SH-SY5Y (cell line): Measurements from ENCODE around the gene B3GAT1.

ENCODE experiments used
- GATA2 ChIP-seq: IDR thresholded peaks from 2 replicates; pipeline ENCODE4 v1.6.1; 2011; ENCODE audit warnings: mild to moderate bottlenecking, low read depth, low read length
- GATA3 ChIP-seq: IDR thresholded peaks from 2 replicates; pipeline ENCODE4 v1.6.1; 2011; ENCODE audit warnings: low read depth, mild to moderate bottlenecking, low read length, moderate library complexity

Gene B3GAT1

GRCh38 chr11:134365011-134365925 is 46.8 kb downstream of the B3GAT1 start:
- TF ChIP-seq GATA2: no peak
- TF ChIP-seq GATA3: no peak

DNA sequence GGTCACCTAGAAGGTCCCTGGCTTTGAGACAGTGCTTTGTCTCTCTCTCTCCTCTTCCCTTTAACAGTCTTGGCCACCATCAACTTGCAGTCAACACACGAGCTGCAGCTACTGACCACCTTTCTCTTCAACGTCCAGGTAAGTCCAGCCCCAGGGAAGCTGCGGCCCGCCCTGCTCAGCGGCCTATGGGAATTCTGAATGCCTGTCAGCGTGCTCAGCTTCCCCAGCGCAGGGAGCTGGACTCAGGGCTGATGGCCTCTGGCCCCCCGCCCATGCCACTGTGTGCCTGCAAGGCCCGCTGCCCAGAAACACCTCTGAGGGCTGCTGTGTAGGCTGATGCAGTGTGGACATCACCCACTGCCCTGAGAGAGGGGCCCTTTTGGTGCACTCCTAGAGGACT is 47.8 kb downstream of the B3GAT1 start:
- TF ChIP-seq GATA2: no peak

DNA sequence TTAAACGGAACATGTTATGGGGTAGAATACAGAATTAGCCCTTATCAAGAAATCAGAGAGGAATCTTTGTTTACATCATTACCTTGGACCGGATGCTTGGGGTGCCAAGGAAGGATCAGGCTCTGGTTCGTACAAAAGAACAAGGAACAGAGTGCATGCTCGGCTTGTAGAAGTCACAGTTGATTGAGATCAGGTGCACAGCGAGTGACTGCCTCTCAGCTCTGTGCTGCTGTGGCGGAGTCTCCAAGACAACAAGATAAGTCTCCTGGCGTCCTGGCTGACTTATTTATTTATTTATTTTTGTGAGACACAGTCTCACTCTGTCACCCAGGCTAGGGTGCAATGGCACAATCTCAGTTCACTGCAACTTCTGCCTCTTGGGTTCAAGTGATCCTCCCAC is 48.5 kb downstream of the B3GAT1 start:
- no peak for TF ChIP-seq GATA2
- TF ChIP-seq GATA3: no peak

DNA sequence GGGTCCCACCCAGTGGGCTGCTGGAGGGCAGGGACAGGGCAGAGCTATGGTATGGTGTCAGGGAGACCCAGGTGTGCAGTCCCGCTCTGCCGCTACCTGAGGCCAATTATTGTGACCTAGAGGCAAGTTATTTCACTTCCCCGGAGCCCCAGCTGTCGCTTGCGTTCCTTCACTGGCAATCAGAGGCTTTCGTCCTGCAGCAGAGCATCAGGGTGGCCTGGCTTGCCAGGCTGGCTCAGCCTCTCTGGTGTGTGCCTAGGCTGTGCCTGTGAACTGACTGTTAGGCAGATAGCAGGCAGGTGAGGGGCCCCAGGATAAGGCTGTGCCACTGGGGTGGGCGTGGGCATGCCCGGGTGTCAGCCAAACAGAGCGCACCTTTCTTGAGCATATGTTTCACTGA is 48.9 kb downstream of the B3GAT1 start:
- TF ChIP-seq GATA3: no peak
- TF ChIP-seq GATA2: no peak

GRCh38 chr11:134362192-134362901 is 49.7 kb downstream of the B3GAT1 start:
- no peak for TF ChIP-seq GATA2
- no peak for TF ChIP-seq GATA3

DNA sequence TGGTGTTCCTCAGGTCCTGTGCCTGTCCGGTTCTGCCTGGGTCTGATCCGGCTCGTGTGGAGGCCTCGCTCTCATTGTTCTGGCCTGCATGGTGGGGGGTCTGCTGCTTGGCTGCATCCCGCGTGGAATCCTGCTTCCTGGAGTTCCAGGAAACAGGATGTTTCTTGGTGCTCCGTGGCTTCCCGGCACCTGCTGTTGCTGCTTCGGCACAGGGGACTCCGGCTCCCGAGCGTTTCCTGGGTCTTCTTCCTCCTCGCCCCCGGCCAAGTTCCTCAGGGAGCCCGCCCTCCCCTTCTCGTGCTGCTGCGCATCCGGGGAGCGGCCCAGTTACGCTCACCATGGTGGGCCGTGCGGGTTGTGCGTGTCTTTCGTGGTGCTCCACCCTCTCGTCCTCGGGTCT is 50.4 kb downstream of the B3GAT1 start:
- TF ChIP-seq GATA3 (no peak), GATA2 (no peak)

DNA sequence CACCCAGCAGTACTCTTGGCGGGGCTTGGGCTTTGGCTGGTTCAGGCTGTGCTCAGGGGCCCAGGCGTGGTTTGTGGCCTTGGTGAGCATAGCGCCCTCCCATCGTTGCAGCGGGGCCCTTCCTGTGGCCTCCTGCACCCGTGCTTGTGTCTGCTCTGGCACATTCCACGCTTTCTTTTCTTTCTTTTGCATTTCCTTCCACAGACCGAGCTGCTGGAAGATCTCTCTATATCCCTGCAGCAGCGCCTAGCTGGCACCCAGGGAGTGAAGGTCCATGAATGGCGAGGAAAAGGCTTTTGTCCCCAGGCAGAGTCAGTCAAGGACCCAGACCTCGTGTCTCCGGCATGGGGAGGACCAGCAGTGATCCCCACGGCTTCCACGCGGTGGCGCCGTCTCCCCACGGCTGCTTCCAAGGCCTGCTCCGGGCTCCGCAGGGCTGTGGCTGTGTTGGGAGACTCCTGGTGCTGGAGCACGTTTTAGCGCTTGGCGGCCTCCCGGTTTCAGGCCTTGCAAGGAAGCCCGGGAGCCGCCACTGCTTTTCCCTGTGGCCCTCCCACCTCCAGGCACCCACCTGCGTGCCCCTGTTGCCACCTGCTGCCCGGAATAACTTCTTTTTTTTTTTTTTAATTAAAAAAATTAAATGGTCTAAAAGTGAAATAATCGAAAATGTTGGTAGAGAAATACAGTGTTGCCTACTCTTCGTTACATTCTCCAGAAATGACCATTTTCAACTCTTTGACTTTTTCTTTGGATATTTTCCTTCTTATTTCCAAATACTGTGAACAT is 51.8 kb downstream of the B3GAT1 start:
- TF ChIP-seq GATA3 (no peak), GATA2 (no peak)

DNA sequence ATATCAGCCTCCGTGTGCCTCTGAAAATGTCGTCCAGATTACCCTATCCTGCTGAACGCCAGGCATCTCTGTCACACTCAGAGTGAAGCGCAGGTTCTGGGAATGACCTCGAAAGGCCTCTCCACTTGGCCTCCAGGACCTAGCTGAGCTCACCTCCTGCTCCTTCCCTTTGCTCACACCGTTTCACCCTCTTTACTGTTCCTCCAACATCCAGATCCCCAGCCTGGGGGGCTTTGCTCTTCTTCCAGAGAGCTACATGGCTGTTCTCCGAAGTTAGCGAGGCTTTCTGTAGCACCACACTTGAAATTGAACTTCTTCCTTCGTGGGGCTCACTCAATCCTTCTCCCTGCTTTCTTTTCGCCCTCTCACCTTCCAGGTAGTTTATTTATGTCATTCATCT is 52.4 kb downstream of the B3GAT1 start:
- TF ChIP-seq GATA2 (no peak), GATA3 (no peak)

DNA sequence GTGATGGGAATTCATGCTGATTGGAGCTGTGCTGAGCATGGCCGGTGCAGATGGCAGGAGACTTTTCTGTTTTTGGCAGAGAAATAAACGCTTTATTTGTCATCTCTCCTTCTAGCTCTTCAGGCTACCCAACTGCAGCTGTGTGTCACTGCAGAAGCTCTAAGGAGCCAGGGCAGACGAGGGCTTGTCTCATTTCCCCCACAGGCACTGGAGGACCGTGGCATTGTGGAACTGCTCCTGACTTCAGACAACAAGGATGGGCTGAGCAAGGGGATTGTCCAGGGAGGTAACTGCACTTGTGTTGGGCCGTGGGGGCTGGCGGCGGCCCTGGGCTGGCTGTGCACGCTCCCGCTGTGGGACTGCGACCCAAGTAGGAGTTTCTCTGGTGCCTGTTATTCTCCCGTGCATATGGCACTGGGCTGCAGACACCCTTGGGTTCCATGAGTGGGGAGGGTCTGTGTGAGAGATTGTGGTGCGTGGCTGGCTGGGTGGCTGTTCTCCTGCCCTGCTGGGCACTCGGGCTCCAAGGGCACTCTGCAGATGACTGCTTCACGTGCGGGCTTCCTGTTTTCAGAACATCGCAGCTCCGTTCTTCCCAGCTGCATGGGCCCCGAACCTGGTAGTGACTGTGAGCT is 53.1 kb downstream of the B3GAT1 start:
- no peak for TF ChIP-seq GATA2
- no peak for TF ChIP-seq GATA3

DNA sequence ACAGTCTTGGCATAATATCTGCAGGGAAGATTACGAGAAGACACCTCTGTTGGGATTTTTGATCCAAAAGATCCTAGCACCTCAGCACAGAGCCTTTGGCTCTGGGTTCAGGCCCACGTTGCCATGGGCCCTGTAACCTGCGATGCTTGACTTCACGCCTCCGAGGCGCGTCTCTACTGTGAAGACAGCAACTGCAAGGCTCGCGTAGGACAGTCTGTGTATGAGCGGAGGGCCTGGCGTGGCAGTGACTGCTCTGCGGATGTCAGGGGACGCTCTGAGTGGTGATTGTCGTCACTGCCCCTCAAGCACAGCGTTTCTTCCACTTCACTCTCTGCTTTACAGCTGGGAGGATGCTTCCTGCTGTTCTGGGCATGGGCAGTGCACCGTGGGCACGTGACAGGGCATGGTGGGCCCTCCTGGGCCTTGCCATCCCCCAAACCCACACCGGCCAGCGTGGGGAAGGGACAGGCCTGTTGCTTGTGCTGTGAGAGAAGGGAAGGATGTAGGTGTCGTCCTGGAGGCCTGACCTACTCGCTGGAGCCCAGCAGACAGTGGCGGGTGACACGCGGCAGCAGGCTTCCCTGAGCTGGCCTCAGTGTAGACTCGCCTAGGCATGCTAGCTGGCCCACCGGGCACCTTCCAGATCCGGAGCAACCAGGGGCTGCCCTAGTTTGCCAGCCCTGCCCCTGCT is 53.7 kb downstream of the B3GAT1 start:
- TF ChIP-seq GATA2: no peak
- TF ChIP-seq GATA3: no peak

- TF ChIP-seq GATA2 (no peak), GATA3 (no peak)
These were observed 54.5 kb downstream of the B3GAT1 start for GRCh38 chr11:134357545-134357839.

DNA sequence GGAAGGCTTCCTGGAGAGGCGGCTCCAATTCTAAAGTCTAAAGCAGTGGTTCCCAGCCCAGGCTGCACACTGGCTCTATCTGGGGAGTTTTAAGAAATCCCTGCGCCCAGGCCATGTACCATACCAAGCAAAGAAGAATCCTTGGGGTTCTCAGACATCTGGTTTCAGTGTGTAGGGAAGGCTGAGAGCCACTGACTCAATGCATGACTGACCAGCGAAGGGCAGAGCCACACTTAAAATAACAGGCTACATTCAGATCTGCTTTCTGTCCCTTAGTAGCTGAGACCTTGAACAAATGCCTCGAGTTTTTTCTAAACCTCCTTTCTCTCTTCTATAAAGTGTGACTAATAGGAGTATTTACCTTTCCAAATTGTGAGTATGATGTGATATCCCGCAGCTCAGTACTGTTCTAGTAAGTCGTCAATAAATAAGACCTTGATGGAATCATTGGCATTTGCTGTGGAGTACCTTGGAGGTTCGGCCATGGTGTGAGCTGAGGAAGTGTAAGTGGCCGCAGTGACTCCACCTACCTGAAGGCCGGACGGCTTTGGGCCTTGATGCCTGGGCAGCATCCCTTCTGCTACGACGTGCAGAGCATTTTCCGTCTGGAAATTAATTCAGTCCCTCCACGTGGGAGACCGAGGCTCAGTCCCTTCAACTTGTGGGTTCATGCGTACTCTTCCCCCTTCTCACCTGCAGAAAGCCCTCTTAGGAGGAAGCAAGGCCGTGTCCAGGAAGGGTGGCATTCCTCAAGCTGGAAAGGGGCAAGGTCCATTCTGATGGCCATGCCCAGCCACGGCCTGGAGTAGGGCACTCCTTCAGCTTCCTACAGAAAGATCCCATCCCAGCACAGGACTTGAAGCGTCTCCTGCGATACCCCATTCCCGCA is 55.1 kb downstream of the B3GAT1 start:
- TF ChIP-seq GATA3 (no peak), GATA2 (no peak)

GRCh38 chr11:134355656-134356055 is 56.4 kb downstream of the B3GAT1 start:
- TF ChIP-seq GATA3 (no peak), GATA2 (no peak)
